Breast epithelium (tissue), 3 donors: ENCODE data around the gene STARD8.

Experiments used
- POLR2A ChIP-seq: fragments of 450-650 bp; IDR thresholded peaks from one replicate; pipeline ENCODE4 v1.6.1; 2016; ENCODE audit warnings: antibody characterized with exemption, mild to moderate bottlenecking, moderate library complexity
- TF ChIP-seq, protein P1 (sequence below), 3 donors: fragments of 450-650 bp; IDR thresholded peaks; one replicate each; pipeline ENCODE4 v1.5.1; 2016 to 2017; ENCODE audit warnings: antibody characterized with exemption in 3 of 3, mild to moderate bottlenecking in 3 of 3, moderate library complexity in 3 of 3

GRCh38 chrX:68695206-68695845 lies 47.9 kb downstream of the STARD8 start:
- TF ChIP-seq, protein P1, sequence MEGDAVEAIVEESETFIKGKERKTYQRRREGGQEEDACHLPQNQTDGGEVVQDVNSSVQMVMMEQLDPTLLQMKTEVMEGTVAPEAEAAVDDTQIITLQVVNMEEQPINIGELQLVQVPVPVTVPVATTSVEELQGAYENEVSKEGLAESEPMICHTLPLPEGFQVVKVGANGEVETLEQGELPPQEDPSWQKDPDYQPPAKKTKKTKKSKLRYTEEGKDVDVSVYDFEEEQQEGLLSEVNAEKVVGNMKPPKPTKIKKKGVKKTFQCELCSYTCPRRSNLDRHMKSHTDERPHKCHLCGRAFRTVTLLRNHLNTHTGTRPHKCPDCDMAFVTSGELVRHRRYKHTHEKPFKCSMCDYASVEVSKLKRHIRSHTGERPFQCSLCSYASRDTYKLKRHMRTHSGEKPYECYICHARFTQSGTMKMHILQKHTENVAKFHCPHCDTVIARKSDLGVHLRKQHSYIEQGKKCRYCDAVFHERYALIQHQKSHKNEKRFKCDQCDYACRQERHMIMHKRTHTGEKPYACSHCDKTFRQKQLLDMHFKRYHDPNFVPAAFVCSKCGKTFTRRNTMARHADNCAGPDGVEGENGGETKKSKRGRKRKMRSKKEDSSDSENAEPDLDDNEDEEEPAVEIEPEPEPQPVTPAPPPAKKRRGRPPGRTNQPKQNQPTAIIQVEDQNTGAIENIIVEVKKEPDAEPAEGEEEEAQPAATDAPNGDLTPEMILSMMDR (IDR thresholded peaks at IDR 0.05): no peak
- no peak for TF ChIP-seq POLR2A
